Heart left ventricle (tissue), 13 donors: ENCODE data around the gene YIPF4.

Experiments
- POLR2A ChIP-seq, 2 donors: fragments of 450-650 bp; IDR thresholded peaks; one replicate each; pipeline ENCODE4 v1.6.1; 2017; ENCODE audit warnings: antibody characterized with exemption in 2 of 2, mild to moderate bottlenecking in 2 of 2, moderate library complexity in 2 of 2
- TF ChIP-seq, protein P1 (sequence below), 12 donors: fragments of 200-600 bp; sonication (generic) in 4 of 12; IDR thresholded peaks; one replicate each; pipeline versions ENCODE4 v1.5.0 to v1.8.0; 2018 to 2022; ENCODE audit warnings: antibody characterized with exemption in 12 of 12, mild to moderate bottlenecking in 5 of 12
- donor health status: ischemic (EF 13 %, LVEDD 7.1; RV severe dilation, severe dysfunction).
- donor health status: DM: no; HTN: yes; CAD: no.
- donor health status: DM: no; HTN: no; CAD: no.
- donor health status: ischemic (EF 25% LVEDD 6.9; RV normal size, moderate dysfunction).
- donor health status: ischemic (EF 25% LVEDD 5.7; RV mildly dilated, moderate dysfunction).
- donor health status: ischemic (EF 35%, LVEDD 5.7; RV mildly dilated, moderate dysfunction).
- donor health status: nonischemic (EF 11% LVEDD 7.7; RV severe dilation, severe dysfunction).
- donor health status: DM: yes; HTN: yes; CAD: no.
- donor health status: PGD.
- donor health status: ischemic (EF 29% LVEDD 5.4; RV normal size, mild dysfunction).
- donor health status: nonischemic (EF 23%, LVEDD 6.1; RV moderate dilation, normal function).

DNA sequence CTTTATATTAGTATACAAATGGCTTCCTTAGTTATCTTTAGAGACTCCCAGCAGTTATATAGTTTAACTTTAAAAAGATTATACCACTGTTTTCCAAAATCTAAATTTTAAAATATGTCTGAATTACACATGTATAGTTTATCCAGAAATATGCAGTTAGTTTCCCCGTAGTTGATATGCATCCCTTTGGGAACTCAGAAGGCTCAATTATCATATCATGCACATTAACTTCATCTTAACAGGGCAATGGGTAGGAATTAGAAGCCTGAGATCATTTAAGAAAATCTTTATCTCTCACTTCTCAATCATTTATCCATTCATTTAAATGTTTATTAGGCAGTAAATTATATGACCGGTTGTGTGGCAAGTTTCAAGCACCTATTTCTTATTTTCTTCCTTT is 40.2 kb upstream of the YIPF4 start:
- TF ChIP-seq, protein P1, sequence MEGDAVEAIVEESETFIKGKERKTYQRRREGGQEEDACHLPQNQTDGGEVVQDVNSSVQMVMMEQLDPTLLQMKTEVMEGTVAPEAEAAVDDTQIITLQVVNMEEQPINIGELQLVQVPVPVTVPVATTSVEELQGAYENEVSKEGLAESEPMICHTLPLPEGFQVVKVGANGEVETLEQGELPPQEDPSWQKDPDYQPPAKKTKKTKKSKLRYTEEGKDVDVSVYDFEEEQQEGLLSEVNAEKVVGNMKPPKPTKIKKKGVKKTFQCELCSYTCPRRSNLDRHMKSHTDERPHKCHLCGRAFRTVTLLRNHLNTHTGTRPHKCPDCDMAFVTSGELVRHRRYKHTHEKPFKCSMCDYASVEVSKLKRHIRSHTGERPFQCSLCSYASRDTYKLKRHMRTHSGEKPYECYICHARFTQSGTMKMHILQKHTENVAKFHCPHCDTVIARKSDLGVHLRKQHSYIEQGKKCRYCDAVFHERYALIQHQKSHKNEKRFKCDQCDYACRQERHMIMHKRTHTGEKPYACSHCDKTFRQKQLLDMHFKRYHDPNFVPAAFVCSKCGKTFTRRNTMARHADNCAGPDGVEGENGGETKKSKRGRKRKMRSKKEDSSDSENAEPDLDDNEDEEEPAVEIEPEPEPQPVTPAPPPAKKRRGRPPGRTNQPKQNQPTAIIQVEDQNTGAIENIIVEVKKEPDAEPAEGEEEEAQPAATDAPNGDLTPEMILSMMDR (IDR thresholded peaks at IDR 0.05), result no peak
- no peak for TF ChIP-seq POLR2A (IDR thresholded peaks at IDR 0.05)
